ENCODE results near the gene KCND3.

DNA sequence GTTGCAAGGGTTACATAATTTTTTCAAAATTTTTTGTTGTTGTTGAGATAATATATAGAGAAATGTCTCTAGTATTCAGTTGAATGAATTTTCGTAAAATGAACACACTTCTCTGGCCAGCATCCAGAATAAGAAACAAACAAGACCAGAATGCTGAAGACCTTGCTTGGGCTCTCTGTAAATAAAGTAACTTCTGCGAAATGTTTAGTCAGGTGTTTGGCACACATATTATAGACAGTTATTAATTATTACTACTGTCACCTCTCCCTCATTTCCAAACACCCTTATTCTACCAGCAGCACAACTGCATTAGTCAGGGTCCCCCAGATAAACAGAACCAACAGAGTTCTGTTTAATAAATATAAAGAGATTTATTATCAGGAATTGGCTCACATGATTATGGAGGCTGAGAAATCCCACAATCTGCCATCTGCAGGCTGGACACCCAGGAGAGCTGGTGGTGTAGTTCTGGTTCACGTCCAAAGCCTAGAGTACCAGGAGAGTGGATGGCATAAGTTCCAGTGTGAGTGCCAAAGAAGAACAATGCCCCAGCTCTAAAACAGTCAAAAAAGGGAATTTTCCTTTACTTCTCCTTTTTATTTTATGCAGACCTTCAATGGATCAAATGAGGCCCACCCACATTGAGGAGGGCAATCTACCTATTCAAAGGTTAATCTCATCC, 44.1 kb upstream of the KCND3 start:
- no peak for TF ChIP-seq POLR2A (IDR thresholded peaks at IDR 0.05)
- TF ChIP-seq, protein P1, sequence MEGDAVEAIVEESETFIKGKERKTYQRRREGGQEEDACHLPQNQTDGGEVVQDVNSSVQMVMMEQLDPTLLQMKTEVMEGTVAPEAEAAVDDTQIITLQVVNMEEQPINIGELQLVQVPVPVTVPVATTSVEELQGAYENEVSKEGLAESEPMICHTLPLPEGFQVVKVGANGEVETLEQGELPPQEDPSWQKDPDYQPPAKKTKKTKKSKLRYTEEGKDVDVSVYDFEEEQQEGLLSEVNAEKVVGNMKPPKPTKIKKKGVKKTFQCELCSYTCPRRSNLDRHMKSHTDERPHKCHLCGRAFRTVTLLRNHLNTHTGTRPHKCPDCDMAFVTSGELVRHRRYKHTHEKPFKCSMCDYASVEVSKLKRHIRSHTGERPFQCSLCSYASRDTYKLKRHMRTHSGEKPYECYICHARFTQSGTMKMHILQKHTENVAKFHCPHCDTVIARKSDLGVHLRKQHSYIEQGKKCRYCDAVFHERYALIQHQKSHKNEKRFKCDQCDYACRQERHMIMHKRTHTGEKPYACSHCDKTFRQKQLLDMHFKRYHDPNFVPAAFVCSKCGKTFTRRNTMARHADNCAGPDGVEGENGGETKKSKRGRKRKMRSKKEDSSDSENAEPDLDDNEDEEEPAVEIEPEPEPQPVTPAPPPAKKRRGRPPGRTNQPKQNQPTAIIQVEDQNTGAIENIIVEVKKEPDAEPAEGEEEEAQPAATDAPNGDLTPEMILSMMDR (IDR thresholded peaks at IDR 0.05), result no peak
